Smooth muscle cell (in vitro differentiated cells): Measurements from ENCODE around the gene SYNGAP1. TPM values are rescaled to one million over a fixed set of nuclear protein-coding genes. Genes with fewer than 3 reads are reported as not detected.

Experiments
- DNase-seq: peaks from one replicate; lab custom pipeline; 2025; ENCODE audit not compliant: unreplicated experiment; lab: John Stamatoyannopoulos, UW
- H2AFZ ChIP-seq: fragments of 200-600 bp; sonication (generic); 2 replicates; pipeline ENCODE4 v1.6.0; 2016; ENCODE audit warnings: antibody characterized with exemption, low read depth, mild to moderate bottlenecking
- H3F3A ChIP-seq: fragments of 200-600 bp; sonication (generic); 2 replicates; pipeline ENCODE4 v1.6.0; 2017; ENCODE audit warnings: antibody characterized with exemption, low read depth
- H3K27ac ChIP-seq: fragments of 200-600 bp; sonication (generic); 2 replicates; pipeline ENCODE4 v1.5.1; 2016; ENCODE audit warnings: low read depth, mild to moderate bottlenecking
- H3K27me3 ChIP-seq: fragments of 200-600 bp; sonication (generic); 2 replicates; pipeline ENCODE4 v1.6.1; 2016; ENCODE audit warnings: low read depth, mild to moderate bottlenecking
- H3K36me3 ChIP-seq: fragments of 200-600 bp; sonication (generic); 2 replicates; pipeline ENCODE4 v1.5.1; 2016; ENCODE audit warnings: low read depth
- H3K4me1 ChIP-seq: fragments of 200-600 bp; sonication (generic); 2 replicates; pipeline ENCODE4 v1.5.1; 2016; ENCODE audit warnings: low read depth
- H3K4me2 ChIP-seq: fragments of 200-600 bp; sonication (generic); 2 replicates; pipeline ENCODE4 v1.6.0; 2016; ENCODE audit warnings: mild to moderate bottlenecking
- H3K4me3 ChIP-seq: fragments of 200-600 bp; sonication (generic); 2 replicates; pipeline ENCODE4 v1.5.1; 2016; ENCODE audit warnings: mild to moderate bottlenecking
- H3K79me2 ChIP-seq: fragments of 200-600 bp; sonication (generic); 2 replicates; pipeline ENCODE4 v1.6.0; 2016; ENCODE audit warnings: low read depth, mild to moderate bottlenecking
- H3K9ac ChIP-seq: fragments of 200-600 bp; sonication (generic); 2 replicates; pipeline ENCODE4 v1.6.0; 2016; ENCODE audit warnings: low read depth
- H3K9me3 ChIP-seq: fragments of 200-600 bp; sonication (generic); replicated peaks from 2 replicates; pipeline ENCODE4 v1.5.1; 2016; ENCODE audit warnings: low read depth
- H4K20me1 ChIP-seq: fragments of 200-600 bp; sonication (generic); 2 replicates; pipeline ENCODE4 v1.6.0; 2016; ENCODE audit warnings: low read depth
- WGBS: methylation state at CpG from one replicate; pipeline ENCODE4 v1.1.7; 2016; ENCODE audit warnings: low lambda C conversion rate; 5-methylcytosine and 5-hydroxymethylcytosine counted together
- polyA plus RNA-seq: library from polyadenylated mRNA; unstranded; fragments of >200 nt; fragmentation: Nextera tagmentation; extraction: Ambion mirVana; gene quantifications from 2 replicates; pipeline ENCODE4 v1.2.1, GENCODE V29; 2016
- total RNA-seq: library from RNA; depleted of rRNA; stranded (reverse); fragments of >200 nt; gene quantifications from 2 replicates; pipeline ENCODE4 v1.2.3, GENCODE V29; 2014
- TF ChIP-seq, protein P1 (sequence below): fragments of 200-600 bp; sonication (generic); IDR thresholded peaks from 2 replicates; pipeline ENCODE4 v1.5.1; 2017; ENCODE audit warnings: borderline replicate concordance, mild to moderate bottlenecking, antibody characterized with exemption; ENCODE audit not compliant: insufficient read depth, poor library complexity, severe bottlenecking

Gene SYNGAP1
- total and polyA plus RNA-seq, 2 experiments from 2014 or later, result 1.9 to 10.4 TPM

DNA sequence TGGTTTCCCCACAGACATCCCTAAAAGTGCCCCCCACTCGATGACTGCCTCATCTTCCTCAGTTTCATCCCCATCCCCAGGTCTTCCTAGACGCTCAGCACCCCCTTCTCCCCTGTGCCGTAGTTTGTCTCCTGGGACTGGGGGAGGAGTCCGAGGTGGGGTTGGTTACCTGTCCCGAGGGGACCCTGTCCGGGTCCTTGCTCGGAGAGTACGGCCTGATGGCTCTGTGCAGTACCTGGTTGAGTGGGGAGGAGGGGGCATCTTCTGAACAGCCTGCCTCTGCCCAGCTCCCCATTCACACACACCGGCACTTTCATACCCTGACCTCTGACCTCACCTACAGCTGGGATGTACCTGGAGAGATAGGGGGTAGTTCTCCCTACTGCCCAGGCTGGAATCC, 4.0 kb upstream of the SYNGAP1 start:
- Histone ChIP-seq H3K4me2 (peak overlapping the region; percentile 98), H3K4me3 (peak overlapping the region; percentile 65), H3K9ac (no peak overlapping the region), H3K9me3 (no peaks in the 10 kb centered on the region), H2AFZ (no peak overlapping the region), H3F3A (peaks cover 7% of the 10 kb centered on the region), H3K79me2 (peaks cover 44% of the 10 kb centered on the region), H3K4me1 (peaks cover 34% of the 10 kb centered on the region), H3K27ac (peak overlapping the region; percentile 99), H3K27me3 (no peaks in the 10 kb centered on the region), H3K36me3 (no peaks in the 10 kb centered on the region), H4K20me1 (peaks cover 14% of the 10 kb centered on the region)
- 91% methylated on average over 9 of the region's 9 CpGs for WGBS
- no peak for DNase-seq
- TF ChIP-seq, protein P1, sequence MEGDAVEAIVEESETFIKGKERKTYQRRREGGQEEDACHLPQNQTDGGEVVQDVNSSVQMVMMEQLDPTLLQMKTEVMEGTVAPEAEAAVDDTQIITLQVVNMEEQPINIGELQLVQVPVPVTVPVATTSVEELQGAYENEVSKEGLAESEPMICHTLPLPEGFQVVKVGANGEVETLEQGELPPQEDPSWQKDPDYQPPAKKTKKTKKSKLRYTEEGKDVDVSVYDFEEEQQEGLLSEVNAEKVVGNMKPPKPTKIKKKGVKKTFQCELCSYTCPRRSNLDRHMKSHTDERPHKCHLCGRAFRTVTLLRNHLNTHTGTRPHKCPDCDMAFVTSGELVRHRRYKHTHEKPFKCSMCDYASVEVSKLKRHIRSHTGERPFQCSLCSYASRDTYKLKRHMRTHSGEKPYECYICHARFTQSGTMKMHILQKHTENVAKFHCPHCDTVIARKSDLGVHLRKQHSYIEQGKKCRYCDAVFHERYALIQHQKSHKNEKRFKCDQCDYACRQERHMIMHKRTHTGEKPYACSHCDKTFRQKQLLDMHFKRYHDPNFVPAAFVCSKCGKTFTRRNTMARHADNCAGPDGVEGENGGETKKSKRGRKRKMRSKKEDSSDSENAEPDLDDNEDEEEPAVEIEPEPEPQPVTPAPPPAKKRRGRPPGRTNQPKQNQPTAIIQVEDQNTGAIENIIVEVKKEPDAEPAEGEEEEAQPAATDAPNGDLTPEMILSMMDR, result no peak

DNA sequence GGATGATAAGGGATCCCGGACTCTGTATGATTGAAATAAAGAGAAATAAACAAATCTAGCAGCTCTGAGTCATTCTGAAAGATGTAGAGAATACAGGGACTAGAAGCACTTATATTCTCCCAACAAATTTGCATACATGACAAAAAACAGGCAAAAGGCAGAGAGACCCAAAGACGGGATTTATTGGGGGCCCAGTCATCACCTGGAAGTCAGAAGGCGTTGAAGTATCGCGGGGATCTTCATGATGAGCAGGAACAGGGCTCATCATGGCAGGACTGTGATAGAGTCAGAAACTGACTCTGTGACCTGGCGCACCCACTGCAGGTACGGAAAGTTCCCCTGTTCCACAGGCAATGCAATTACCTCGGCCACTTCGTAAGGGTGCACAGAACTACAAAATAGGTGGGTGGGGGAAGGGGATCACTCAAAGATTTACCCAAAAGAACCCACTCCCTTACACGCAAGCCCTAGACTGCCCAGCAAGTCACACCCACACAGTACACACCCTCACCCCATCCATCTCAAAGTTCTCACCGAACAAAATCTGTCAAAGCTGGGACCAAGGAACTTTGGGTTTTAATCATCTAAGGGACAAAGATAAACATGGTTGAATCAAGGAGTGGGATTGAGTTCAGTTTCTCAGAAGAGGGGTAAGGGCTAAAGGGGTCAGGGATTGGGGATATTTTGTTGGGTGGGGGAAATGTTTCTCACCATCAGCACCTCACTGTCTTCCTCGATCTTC, 3.3 kb upstream of the SYNGAP1 start:
- no peaks in the 10 kb centered on the region for H3K9me3 ChIP-seq
- H3K79me2 ChIP-seq, result peaks cover 42% of the 10 kb centered on the region
- H3K4me2 ChIP-seq, result peak overlapping the region; percentile 98
- H3K36me3 ChIP-seq, result no peaks in the 10 kb centered on the region
- TF ChIP-seq, protein P1, result no peak
- H3K27ac ChIP-seq, result peak overlapping the region; percentile 99
- H3F3A ChIP-seq, result peaks cover 7% of the 10 kb centered on the region
- peaks cover 10% of the 10 kb centered on the region for H4K20me1 ChIP-seq
- no peak for DNase-seq
- H3K4me3 ChIP-seq, result peak overlapping the region; percentile 65
- H3K27me3 ChIP-seq, result no peaks in the 10 kb centered on the region
- peak overlapping the region; percentile 96 for H3K9ac ChIP-seq
- H2AFZ ChIP-seq, result no peak overlapping the region
- peaks cover 37% of the 10 kb centered on the region for H3K4me1 ChIP-seq
- WGBS, result 60% methylated on average over 12 of the region's 12 CpGs

DNA sequence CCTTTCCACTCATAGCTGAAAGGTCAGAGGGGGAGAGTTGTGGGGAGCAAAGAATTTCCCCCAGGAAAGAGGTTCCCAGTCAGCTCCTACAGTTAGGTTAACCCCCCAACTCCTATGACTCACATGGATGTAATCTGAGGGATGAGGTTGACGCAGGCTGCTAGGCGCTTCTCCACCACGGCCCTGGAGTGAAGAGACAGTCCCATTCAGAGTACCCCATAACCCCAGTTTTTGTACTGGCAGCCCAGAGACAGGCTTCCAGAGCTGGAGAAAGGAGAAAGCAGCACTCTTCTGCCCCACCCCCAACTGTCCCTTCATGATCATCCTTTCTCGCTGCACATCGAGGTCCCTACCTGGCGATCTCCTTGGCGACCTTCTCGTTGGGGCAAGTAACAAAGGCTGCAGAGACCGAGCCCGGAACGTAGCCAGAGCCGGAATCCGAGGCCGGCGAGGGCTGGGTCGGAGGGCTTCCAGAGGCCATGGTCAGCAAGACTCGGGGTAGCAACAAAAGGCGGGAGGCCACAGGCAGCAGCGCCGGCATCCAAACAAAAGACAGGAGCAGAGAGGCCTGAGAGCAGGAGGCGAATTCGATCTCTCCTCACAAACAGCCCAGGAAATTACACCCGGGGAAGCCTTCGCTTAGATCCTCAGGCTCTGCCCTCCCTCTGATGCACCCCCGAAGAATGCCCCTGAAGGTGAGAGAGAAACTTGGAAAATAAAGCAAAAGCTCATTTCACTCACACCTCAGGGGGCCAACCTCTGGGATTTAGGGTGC, 2.5 kb upstream of the SYNGAP1 start:
- peaks cover 7% of the 10 kb centered on the region for H3F3A ChIP-seq

More for the DNA sequence above, 2.5 kb upstream of the SYNGAP1 start:
- peaks cover 37% of the 10 kb centered on the region for H3K4me1 ChIP-seq
- peak overlapping the region; percentile 98 for H3K4me2 ChIP-seq
- H3K9ac ChIP-seq, result peak overlapping the region; percentile 96
- peak overlapping the region; percentile 65 for H3K4me3 ChIP-seq
- H3K36me3 ChIP-seq, result no peaks in the 10 kb centered on the region
- H3K27ac ChIP-seq, result peak overlapping the region; percentile 99
- peak overlapping the region; percentile 11 for H2AFZ ChIP-seq
- H3K9me3 ChIP-seq, result no peaks in the 10 kb centered on the region
- TF ChIP-seq, protein P1, result no peak
- no peak for DNase-seq
- H3K79me2 ChIP-seq, result peaks cover 42% of the 10 kb centered on the region
- H4K20me1 ChIP-seq, result peaks cover 8% of the 10 kb centered on the region
- WGBS, result under 1% methylated on average over 25 of the region's 25 CpGs
- no peaks in the 10 kb centered on the region for H3K27me3 ChIP-seq
